Cardiac septum (tissue), 1 donor: Measurements from ENCODE around the gene CYBA. TPM values are rescaled to one million over a fixed set of nuclear protein-coding genes. Genes with fewer than 3 reads are reported as not detected.

Experiments used
- DNase-seq: peaks from one replicate; pipeline ENCODE4 v3.0.0-alpha.2; 2020; ENCODE audit warnings: low spot score
- intact Hi-C: fragments of 100-400 bp; cut with DNase I; formaldehyde crosslinking; loops from one replicate; pipeline ENCODE4 v1.14.0; 2022
- total RNA-seq: library from RNA; stranded (reverse); fragmentation: NEBNext Ultra II Directional; extraction: Animal tissue kit (Norgen Biotek cat#: 25700); gene quantifications from one replicate; pipeline ENCODE4 v1.2.1, GENCODE V29; 2021
- donor health status: DM: no; HTN: no; CAD: no.

The CYBA gene
- total RNA-seq, 1 donor from 2014 or later, result 26.8 TPM

DNA sequence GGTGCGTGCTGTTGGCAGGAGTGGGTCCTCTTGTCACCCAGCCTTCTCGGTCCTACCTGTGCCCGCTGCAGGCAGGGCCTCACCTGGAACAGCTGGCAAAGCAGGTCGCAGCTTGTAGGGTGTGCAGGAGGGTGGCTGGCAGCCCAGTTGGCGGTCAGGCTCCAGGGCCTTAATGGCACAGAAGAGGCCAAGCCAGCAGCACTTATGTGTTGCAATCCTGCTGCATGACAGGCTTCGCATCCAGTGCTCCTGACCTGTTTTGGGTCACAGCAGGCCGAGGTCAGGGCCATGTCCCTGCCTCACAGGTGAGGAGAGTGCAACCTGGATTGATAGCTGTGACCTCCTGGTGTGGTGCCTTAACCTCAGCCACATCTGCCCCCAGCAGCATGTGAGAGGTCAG is 48.8 kb downstream of the CYBA start:
- DNase-seq, result no peak
- intact Hi-C loops, result no loop called here

DNA sequence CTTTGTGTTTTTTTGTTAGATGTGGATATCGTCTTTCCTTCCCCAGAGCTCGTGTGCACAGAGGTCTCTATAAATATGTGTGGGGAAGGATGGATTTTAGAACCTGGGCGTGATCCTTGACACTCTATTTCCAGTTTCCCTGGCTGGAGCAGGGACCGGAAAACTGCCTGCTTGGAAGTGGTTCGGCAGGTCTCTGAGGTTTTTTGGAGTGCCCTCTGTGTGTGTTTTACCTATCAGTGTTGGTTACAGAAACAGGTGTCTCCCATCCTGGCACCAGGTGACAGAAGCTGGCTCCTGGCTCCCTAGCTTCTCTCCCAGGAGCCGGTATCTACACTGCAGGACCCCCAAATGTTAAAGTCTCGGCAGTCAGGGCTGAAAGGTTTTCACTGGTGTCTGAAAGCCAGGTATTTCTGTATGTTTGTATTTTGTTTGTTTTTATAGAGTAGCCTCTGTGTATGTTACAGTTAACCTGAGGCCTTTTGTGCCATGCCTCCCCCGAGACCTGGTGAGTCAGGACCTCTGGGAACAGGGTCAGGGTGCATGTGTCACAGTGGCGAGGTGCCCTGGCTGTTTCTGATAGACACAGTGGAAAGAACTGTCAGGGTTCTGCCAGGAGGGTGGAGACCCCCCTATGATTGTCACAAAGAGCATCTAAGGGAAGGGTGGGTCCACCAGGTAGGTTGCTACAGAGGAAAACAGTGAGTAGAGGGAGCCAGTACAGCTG is 49.4 kb downstream of the CYBA start:
- intact Hi-C loops, result no loop called here
- DNase-seq, result no peak

DNA sequence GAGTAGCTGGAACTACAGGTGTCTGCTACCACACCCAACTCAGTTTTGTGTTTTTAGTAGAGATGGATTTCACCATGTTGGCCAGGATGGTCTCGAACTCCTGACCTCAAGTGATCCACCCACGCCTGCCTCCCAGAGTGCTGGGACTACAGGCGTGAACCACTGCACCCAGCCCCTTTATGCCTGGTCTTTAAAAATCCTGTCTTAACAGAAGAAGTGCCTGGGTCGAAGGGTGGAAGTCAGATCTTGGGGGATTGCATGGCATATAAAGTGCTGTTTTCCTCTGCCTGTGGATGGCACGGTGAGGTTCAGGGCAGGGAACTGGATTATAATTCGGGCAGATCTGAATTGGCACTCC is 50.3 kb downstream of the CYBA start:
- intact Hi-C loops, result no loop called here
- DNase-seq, result no peak

DNA sequence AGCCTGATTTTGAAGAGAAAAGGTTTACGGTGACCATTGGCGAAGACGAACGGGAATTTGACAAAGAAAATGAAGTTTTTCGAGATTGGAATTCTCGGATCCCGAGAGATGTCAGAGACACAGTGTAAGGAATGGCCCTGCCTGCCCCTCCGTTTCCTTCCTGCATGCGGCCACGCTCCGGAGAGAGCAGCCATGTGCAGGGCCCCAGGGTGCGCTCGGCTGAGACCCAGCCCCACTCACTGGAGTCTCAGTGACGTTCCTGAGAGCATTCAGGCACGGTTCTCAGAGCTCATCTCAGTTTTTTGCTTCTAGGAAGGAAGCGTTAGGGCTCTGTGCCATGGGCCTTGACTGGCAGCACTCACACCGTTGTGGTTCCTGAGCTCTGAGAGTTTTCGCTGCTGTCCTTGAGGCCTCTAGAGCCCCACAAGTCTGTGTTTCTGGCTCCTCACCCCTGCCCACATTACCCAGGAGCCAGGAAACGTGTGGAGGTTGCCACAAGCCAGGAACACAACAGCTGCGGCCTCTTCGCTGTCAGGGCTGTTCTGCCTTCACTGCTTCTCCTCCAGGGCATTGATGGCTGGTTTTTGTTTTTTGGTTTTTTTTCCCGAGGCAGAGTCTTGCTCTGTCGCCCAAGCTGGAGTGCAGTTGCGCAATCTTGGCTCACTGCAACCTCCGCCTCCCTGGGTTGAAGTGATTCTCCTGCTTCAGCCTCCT is 50.9 kb downstream of the CYBA start:
- DNase-seq, result no peak
- intact Hi-C loops, result no loop called here

DNA sequence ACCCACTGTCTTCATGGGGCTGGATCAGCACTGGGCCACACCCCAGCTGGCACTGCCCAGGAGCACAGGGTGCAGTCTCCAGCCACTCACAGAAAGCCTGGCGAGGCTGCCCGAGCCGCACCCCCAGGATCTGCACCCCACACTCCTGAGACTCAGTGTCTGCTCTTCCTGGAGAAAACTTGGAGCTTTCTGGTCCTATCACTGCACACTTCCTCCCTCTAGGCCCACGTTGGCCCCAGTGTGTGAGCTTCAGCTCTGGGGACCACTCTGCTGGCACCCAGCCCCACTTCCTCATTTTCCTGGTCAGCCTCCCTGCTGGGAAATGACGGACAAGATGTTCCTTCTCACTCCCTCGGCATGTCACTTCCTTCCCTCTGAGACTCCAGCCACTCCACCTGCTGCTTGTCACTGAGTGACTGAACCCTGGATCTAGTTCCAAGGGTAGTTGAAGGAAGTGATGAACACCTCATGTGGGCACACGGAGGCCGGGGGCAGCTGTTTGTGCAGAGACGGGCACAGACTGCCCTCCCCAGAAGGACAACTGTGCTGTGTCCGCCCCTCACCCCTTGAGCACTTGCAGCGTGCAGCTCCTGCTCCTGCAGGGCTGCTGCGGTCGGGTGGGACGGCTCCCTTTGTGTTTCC is 51.6 kb downstream of the CYBA start:
- intact Hi-C loops, result no loop called here
- DNase-seq, result peak; percentile 91

DNA sequence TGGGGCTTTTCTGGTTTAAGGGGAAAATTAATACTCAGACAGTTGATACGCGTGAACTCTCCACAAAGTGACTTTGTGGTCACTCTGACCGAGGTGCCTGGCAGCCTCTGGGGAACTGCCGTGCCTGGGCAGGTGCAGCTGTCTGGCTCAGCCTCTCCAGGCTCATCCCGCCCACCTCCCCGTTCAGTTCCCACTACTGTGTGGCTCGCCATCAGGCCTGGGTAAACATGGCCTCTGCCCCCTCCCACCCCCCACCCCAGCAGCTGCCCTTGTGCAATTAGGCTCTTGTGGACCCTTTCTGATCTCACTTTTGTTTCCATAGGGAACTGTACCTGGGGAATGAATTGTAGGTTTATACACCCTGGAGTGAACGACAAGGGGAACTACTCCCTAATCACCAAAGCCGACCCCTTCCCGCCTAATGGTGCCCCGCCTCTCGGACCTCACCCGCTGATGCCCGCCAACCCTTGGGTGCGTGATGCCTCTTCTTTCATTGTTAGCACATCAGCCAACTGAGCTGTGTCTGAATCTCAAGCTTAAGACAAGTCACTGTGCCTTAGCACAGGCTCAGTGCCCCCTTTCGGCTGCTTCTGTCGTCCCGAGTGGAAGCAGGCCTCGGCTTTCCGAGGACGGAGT is 52.9 kb downstream of the CYBA start:
- no peak for DNase-seq
- intact Hi-C loops, result no loop called here

DNA sequence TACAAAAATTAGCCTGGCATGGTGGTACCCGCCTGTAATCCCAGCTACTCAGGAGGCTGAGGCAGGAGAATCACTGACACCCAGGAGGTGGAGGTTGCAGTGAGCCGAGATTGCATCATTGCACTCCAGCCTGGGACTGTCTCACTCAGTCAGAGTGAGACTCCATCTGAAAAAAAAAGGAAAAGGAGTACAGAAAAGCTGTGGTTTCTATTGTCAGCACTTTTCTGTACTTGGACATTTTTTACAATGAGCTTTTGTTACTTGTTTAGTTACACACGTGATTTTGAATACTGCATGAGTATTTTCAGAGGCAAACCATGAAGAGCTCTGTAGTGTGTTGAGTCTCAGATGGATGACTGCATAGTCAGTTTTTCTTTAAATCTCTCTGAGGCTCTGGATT is 54.4 kb downstream of the CYBA start:
- intact Hi-C loops, result no loop called here
- DNase-seq, result no peak

DNA sequence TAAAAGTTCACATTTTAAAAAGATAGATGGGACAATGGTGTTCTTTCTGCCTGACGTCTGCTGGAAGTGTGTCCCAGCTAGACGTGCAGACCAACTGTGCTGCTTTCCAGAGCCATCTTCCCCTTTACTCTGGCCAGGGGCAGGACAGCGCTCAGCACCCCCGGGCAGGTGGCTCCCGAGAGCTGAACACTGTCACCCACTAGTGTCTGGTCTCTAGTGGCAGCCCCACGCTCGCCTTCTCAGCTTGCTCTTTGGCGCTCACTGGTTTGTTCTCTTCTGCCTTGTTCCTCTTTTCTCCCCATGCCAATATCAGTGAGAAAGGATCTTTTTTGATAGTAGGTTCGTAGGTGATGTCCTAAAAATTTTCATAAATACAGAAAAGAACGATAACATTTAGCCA is 54.9 kb downstream of the CYBA start:
- intact Hi-C loops, result no loop called here
- no peak for DNase-seq

DNA sequence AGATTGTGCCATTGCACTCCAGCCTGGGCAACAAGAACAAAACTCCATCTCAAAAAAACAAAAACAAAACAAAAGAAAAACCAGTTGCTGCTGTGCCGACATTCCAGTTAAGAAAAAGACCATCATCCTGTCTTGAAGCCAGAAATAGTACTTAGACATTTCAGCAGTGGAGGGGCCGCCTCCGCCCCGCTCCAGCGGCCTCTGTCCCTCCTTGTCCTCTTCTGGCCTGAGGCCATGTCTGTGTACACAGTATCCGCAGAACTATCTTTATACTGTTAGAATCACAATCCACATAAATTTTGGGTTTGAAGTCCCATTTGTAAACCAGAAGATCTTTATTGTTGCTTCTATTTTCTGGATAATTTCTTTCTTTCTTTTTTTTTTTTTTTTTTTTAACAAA is 55.8 kb downstream of the CYBA start:
- intact Hi-C loops, result no loop called here
- no peak for DNase-seq

DNA sequence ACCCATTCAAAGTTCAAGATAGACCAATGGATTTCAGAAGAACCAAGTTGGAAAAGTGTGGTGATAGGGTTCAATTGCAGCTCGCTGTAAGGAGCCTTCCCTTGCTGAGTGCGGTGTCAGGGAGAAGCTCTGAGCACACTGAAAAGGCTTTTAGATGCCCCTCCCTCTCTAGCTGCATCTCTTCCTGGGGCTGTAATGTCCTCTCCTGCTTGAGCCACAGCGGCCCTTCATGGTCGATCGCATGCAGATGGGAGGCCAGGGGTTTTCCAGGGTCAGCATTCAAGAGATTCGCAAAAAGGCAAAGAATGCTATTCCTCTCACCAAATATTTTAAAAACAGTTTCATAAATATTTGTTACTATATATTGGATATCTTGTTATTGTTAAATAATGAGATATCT is 56.9 kb downstream of the CYBA start:
- intact Hi-C loops, result loop anchor here (5.0 kb wide), 1 partner anchor 68 kb away; the partner anchor contains the start of gene MVD

DNA sequence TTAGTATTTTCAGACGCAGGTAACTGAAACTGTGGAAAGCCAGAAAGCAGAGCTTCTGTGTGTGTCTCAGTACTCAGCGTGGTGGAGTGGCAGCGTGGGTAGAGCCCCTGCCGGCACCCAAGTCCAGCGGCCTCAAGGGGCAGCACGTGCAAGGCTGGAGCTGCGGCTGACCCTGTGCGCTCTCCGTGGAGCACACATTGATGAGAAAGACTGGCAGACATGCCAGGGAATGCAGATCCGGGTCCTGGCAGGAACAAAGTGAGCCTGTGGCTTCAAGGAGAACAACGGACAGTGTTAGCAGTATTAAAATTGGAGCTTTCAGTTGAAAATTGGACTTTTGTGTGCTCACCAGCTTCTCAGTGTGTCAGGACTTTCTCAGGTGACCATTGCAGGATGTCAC is 57.4 kb downstream of the CYBA start:
- intact Hi-C loops, result loop anchor here (5.0 kb wide), 1 partner anchor 69 kb away; the partner anchor contains the start of gene MVD
- DNase-seq, result no peak

More for the DNA sequence above, 56.9 kb downstream of the CYBA start:
- no peak for DNase-seq

Other genes with a start within 250 kb of the CYBA start
- 9.6 TPM for gene ZFPM1, start 197.8 kb downstream of the CYBA start, total RNA-seq
- 20.6 TPM for gene ZC3H18, start 80.7 kb downstream of the CYBA start, total RNA-seq
- gene IL17C, start 12.5 kb downstream of the CYBA start, total RNA-seq, result not detected
- 27.1 TPM for gene MVD, start 12.0 kb upstream of the CYBA start, total RNA-seq
- gene SNAI3, start 35.5 kb upstream of the CYBA start, total RNA-seq, result 0.97 TPM
- 17.1 TPM for gene RNF166, start 55.4 kb upstream of the CYBA start, total RNA-seq
- gene CTU2, start 55.5 kb upstream of the CYBA start, total RNA-seq, result 14.9 TPM
- gene PIEZO1, start 134.2 kb upstream of the CYBA start, total RNA-seq, result 20.4 TPM
- 0.46 TPM for gene CDT1, start 152.7 kb upstream of the CYBA start, total RNA-seq
- 46.6 TPM for gene APRT, start 160.9 kb upstream of the CYBA start, total RNA-seq
- gene GALNS, start 205.9 kb upstream of the CYBA start, total RNA-seq, result 18.0 TPM
- 42.3 TPM for gene TRAPPC2L, start 206.1 kb upstream of the CYBA start, total RNA-seq
- gene PABPN1L, start 215.6 kb upstream of the CYBA start, total RNA-seq, result not detected